ENCODE data around the gene NLRC5. TPM values are rescaled to one million over a fixed set of nuclear protein-coding genes. Genes with fewer than 3 reads are reported as not detected.
"Not testable (repeated sequence)": the region's sequence is repeated elsewhere in the genome, so short reads cannot be mapped to it uniquely, and the experiment has no call there.

NLRC5 gene
- total RNA-seq, 6 experiments from 2014 or later = 18.2 to 26.2 (median 21.7) TPM

DNA sequence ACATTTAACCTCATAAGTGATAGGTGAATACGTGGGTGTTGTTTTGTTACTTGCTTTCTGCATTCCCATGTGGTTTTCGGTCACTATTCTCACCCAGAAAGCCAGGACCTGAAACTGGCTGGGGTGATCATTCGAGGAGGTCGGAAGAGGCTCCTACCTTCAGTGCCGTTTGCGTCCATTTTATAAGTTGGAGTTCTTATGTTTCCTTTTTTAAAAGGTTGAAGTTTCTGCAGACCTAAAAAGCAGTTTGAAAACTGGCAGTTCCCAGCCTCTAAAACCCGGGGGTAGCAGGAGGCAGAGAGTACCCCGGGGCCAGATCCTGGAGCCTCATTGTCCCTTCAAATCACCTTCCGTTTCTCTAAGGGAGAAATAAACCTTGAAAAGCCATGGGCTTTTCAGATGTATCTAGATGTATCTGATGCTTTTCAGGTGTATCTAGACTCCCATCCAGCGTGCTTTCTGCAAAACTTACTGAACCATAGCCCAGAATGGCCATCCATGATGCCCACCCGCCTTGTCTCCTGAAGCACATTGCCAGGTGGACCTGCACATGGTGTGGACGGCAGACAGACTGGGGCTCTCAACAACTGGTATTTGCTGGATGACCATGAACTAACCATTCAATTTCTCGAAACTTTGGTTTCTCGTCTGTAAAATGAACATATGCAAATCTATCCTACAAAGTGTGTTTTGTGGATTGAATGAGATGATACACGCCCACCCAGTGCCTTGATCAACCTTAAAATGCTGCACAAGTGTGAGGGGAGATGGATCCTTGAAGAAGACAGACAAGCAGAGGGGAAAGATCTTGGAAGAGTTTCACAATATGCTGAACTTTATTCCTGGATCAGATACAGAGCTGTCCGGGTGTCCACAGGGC is 1.3 kb downstream of the NLRC5 start:
- H3K27ac Mint-ChIP-seq = peak overlapping the region; percentile 96
- peak overlapping the region; percentile 98 for H3K4me3 Mint-ChIP-seq
- peaks cover 22% of the 10 kb centered on the region for H3K36me3 Mint-ChIP-seq (ENCODE audit: low read depth)
- TF ChIP-seq, protein P1, sequence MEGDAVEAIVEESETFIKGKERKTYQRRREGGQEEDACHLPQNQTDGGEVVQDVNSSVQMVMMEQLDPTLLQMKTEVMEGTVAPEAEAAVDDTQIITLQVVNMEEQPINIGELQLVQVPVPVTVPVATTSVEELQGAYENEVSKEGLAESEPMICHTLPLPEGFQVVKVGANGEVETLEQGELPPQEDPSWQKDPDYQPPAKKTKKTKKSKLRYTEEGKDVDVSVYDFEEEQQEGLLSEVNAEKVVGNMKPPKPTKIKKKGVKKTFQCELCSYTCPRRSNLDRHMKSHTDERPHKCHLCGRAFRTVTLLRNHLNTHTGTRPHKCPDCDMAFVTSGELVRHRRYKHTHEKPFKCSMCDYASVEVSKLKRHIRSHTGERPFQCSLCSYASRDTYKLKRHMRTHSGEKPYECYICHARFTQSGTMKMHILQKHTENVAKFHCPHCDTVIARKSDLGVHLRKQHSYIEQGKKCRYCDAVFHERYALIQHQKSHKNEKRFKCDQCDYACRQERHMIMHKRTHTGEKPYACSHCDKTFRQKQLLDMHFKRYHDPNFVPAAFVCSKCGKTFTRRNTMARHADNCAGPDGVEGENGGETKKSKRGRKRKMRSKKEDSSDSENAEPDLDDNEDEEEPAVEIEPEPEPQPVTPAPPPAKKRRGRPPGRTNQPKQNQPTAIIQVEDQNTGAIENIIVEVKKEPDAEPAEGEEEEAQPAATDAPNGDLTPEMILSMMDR (IDR thresholded peaks at IDR 0.05) = no peak
- no peaks in the 10 kb centered on the region for H3K9me3 Mint-ChIP-seq
- DNase-seq = no peak
- peaks cover 73% of the 10 kb centered on the region for H3K4me1 Mint-ChIP-seq (ENCODE audit: low read depth)
- peaks cover 5% of the 10 kb centered on the region; the same call in 1 of the 2 replicates for H3K27me3 Mint-ChIP-seq (ENCODE audit: insufficient read depth)

DNA sequence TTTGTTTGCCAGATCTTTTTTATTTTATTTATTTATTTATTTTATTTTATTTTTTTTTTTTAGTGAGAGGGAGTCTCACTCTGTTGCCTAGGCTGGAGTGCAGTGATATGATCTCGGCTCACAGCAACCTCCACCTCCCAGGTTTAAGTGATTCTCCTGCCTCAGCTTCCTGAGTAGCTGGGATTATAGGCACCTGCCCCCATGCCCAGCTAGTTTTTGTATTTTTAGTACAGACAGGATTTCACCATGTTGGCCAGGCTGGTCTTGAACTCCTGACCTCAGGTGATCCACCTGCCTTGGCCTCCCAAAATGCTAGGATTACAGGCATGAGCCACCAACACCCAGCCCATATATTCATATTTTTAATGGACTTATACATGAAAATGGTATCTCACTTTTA is 3.1 kb downstream of the NLRC5 start:
- DNase-seq; H3K27ac Mint-ChIP-seq; H3K9me3 Mint-ChIP-seq; H3K4me3 Mint-ChIP-seq; H3K27me3 Mint-ChIP-seq (ENCODE audit: insufficient read depth): not testable (repeated sequence)
- peaks cover 61% of the 10 kb centered on the region for H3K4me1 Mint-ChIP-seq (ENCODE audit: low read depth)
- peaks cover 22% of the 10 kb centered on the region for H3K36me3 Mint-ChIP-seq (ENCODE audit: low read depth)

DNA sequence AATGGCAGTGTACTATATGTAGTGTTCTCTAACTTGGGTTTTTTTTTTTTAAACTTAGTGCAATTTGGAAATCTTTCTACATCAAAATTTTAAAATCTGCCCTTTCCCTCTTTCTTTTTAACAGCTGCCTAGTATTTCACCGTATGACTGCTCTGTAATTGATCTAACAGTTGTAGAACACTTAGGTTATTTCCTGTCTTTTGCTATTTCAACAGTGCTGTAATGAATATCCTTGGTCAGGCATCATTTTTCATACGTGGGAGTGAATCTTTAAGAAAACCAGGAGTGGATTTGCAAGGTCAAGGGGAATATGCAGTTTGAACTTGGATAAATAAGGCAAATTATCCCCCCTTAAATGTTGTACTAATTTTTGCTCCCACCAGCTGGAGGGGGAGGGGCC is 3.8 kb downstream of the NLRC5 start:
- H3K9me3 Mint-ChIP-seq = no peaks in the 10 kb centered on the region
- H3K4me1 Mint-ChIP-seq (ENCODE audit: low read depth) = peaks cover 53% of the 10 kb centered on the region
- H3K27ac Mint-ChIP-seq = no peak overlapping the region; the same call in 1 of the 2 replicates
- H3K36me3 Mint-ChIP-seq (ENCODE audit: low read depth) = peaks cover 22% of the 10 kb centered on the region
- DNase-seq = no peak
- H3K27me3 Mint-ChIP-seq (ENCODE audit: insufficient read depth) = peaks cover 5% of the 10 kb centered on the region; the same call in 1 of the 2 replicates
- TF ChIP-seq, protein P1 (IDR thresholded peaks at IDR 0.05) = no peak
- H3K4me3 Mint-ChIP-seq = peak overlapping the region; percentile 8; the same call in 1 of the 2 replicates

DNA sequence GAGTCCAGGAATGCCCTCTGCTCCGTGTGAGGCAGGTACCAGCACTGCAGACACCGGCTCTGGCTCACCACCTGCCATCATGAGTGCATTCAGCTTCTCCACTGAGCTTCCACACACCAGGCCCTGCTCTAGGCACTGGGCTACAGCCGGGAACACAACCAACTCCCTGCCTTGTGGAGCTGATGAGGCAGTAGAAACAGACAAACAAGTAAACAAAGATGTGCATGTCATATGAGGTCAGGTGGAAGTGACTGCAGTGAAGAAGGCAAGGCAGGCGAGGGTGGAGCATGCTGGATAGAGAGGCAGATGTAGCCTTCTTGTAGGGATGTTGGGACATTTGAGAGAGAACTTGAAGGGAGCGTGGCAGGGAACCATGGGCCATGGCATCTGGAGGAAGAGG is 5.0 kb downstream of the NLRC5 start:
- Mint-ChIP-seq H3K4me1 (ENCODE audit: low read depth) (peaks cover 52% of the 10 kb centered on the region), H3K9me3 (no peaks in the 10 kb centered on the region), H3K36me3 (ENCODE audit: low read depth) (peaks cover 22% of the 10 kb centered on the region), H3K27me3 (ENCODE audit: insufficient read depth) (peaks cover 3% of the 10 kb centered on the region), H3K27ac (no peak overlapping the region; the same call in 1 of the 2 replicates), H3K4me3 (no peak overlapping the region)
- TF ChIP-seq, protein P1 (IDR thresholded peaks at IDR 0.05) = no peak
- no peak for DNase-seq

DNA sequence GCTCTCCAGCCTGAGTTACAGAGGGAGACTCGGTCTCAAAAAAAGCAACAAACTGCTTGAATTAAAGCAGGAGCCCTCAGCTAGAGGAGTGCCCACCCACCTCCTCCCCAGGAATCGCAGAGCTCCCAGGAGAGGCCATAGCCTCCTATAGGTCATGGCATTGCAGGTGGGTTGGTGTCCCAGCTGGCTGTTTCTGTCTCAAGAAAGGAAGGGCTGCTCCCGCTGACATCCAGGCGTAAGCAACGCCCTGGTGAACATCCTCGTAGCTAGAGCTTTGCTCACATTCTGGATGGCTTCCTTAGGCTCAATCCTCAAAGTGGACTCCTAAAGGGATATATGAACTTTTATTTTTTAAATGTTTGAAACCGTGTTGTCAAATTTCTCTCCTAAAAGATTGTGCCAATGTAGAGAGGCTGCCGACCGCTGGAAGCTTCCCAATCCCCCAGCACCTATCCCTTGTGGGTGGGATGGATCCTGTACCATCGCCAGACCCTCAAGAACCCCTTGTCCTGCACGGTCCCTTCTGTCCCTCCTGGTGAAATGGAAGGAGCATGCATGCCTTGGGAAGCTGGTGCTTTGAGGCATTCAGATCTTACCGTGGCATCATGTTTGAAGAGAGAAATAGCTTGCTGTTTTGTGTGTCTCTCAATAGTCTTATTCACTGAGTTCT is 5.9 kb downstream of the NLRC5 start:
- DNase-seq = no peak

More for the DNA sequence above, 5.9 kb downstream of the NLRC5 start:
- no peak overlapping the region for H3K4me3 Mint-ChIP-seq
- H3K4me1 Mint-ChIP-seq (ENCODE audit: low read depth) = peaks cover 57% of the 10 kb centered on the region
- no peaks in the 10 kb centered on the region for H3K9me3 Mint-ChIP-seq
- H3K27me3 Mint-ChIP-seq (ENCODE audit: insufficient read depth) = no peaks in the 10 kb centered on the region; the same call in 1 of the 2 replicates
- H3K36me3 Mint-ChIP-seq (ENCODE audit: low read depth) = peaks cover 22% of the 10 kb centered on the region
- H3K27ac Mint-ChIP-seq = no peak overlapping the region
- TF ChIP-seq, protein P1 (IDR thresholded peaks at IDR 0.05) = no peak

All from HFFc6 (cell line).